ENCODE data around the gene ERGIC1.

GRCh38 chr5:172994405-172994804, 160.4 kb downstream of the ERGIC1 start:
- no peak for TF ChIP-seq CTCF (IDR thresholded peaks at IDR 0.05)
- TF ChIP-seq POLR2A (IDR thresholded peaks at IDR 0.05): no peak

All from gastroesophageal sphincter (tissue), 3 donors.